GM23248 (cell line): ENCODE data around the gene SAXO1.

Source experiments
- EZH2 ChIP-seq: fragments of 200-600 bp; sonication (generic); IDR thresholded peaks from 2 replicates; pipeline ENCODE4 v1.6.1; 2018; ENCODE audit warnings: antibody characterized with exemption, mild to moderate bottlenecking; ENCODE audit not compliant: insufficient read depth, poor library complexity, severe bottlenecking
- EZH2phosphoT487 ChIP-seq: fragments of 200-600 bp; sonication (generic); IDR thresholded peaks from 2 replicates; pipeline ENCODE4 v1.6.1; 2018; ENCODE audit warnings: antibody characterized with exemption, moderate library complexity, mild to moderate bottlenecking, low read depth; ENCODE audit not compliant: insufficient read depth

DNA sequence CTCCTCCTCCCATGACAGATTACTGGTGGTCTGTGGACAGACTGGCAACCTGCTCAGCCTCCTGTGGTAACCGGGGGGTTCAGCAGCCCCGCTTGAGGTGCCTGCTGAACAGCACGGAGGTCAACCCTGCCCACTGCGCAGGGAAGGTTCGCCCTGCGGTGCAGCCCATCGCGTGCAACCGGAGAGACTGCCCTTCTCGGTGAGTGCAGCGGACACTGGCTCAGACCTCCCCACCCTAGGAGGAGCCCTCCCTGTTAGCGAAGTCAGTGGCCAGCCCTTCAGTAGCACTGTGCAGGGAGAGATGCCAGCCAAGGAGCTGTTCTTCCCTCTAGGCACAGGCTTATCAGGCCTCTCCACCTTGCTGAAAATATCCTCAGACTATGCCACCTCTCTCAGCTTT is 143.5 kb downstream of the SAXO1 start:
- TF ChIP-seq EZH2 (no peak), EZH2phosphoT487 (no peak)
